HG02571 (cell line): ENCODE data around the gene MAGOHB.

ENCODE experiments used
- ATAC-seq: cut with Tn5 transposase; IDR thresholded peaks from one replicate; pipeline ENCODE4 v1.9.1; 2021; ENCODE audit warnings: mild to moderate bottlenecking, moderate library complexity; ENCODE audit not compliant: unreplicated experiment

MAGOHB gene

DNA sequence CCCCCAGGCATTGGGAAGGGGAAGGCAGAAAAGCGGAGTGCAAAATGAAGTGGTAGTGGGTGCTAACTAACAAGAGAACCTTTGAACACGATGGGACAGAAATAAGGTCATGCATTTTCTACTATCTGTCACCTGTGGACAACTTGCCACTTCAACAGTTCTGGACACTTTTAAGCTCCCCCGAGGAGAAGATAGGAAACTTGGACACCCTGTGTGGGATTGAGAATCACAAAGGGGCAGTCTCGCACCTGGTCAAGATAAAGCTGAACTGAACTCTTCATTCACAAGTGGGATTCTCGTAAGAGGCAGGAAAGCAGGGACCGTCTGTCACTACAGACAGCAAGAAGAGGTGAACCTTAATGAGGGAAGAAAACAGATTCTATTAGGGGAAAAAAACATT, 56.1 kb downstream of the MAGOHB start:
- no peak for ATAC-seq

DNA sequence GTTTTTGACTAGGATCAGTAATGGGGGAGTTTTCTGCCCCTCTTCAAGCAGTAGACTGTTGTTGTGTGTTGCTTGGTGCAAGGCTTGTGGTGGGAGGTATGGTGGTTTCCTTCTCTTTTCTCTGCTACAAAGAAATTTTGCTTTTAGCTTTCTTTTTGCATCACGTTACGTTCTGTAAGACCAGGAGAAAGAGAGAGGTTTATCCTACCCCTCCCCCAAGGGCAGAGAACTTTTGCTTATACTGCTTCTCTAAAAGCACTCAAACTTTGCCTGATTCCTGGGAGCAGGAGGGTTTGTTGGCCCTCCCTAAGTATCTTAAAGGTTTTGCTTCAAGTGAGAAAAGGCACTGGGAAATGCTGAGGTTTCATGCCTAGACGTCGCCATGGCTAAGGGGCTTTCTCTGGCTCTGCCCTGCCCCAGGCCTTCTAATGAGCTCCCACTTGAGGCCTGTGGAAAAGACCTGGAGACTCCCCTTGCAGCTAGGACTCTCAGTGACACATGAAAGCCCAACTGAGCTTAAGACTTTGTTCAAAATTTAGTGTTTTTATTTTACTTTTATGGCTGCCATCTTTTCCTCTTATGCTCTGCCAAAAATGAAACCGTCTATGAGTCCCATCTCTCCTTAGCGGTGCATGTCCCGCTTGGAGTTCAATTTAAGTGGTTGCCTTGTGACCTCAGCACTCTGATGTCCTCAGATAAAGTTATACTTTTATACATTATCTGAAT, 58.5 kb downstream of the MAGOHB start:
- ATAC-seq = no peak

DNA sequence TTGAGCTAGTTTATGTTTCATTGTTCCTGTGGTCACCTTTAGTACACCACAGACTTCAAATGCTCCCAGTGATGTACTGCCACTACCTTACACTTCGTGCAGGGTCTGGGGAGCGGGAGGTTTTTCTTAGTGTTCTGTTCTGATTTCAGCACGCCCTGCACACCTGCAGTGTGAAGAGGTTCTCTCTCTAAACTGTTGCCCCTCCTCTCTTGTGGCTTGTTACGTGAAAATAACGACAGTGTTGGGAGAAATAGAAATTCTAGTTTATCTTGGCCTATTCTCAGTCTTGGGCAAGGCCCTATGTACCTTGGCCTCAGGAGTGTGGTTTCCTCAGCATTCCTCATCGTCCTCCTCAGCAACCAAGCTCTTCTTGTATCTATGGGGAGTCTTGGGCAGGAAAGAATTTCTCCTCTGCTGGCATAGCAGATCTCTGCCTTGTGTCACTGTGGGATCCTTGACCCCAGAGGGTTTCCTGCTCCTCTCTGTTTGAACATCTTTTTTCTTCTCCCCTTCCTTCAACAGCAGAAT, 59.1 kb downstream of the MAGOHB start:
- no peak for ATAC-seq
